Activated naive CD8-positive, alpha-beta T cell (primary cell): ENCODE data around the gene TPI1.
"Not testable (repeated sequence)": the region's sequence is repeated elsewhere in the genome, so short reads cannot be mapped to it uniquely, and the experiment has no call there.

ENCODE experiments used
- H3K27ac Mint-ChIP-seq: one replicate; pipeline ENCODE4 v1.8.0; 2021; ENCODE audit warnings: mixed read lengths
- H3K27me3 Mint-ChIP-seq: one replicate; pipeline ENCODE4 v1.8.0; 2021; ENCODE audit warnings: mixed read lengths
- H3K36me3 Mint-ChIP-seq: one replicate; pipeline ENCODE4 v1.8.0; 2021; ENCODE audit warnings: mixed read lengths
- H3K4me1 Mint-ChIP-seq: one replicate; pipeline ENCODE4 v1.8.0; 2021; ENCODE audit warnings: low read depth, mixed read lengths
- H3K4me3 Mint-ChIP-seq: one replicate; pipeline ENCODE4 v1.8.0; 2021; ENCODE audit warnings: mild to moderate bottlenecking, mixed read lengths
- H3K9me3 Mint-ChIP-seq: one replicate; pipeline ENCODE4 v1.8.0; 2021; ENCODE audit warnings: low read depth, mixed read lengths

Gene TPI1

GRCh38 chr12:6866920-6867412 lies 365 bp upstream of the TPI1 start:
- Mint-ChIP-seq H3K4me1 (peaks cover 48% of the 10 kb centered on the region), H3K27me3 (no peaks in the 10 kb centered on the region), H3K27ac (peak overlapping the region; percentile 77), H3K4me3 (peak overlapping the region; percentile 94), H3K9me3 (no peaks in the 10 kb centered on the region), H3K36me3 (peaks cover 3% of the 10 kb centered on the region)

- H3K9me3 Mint-ChIP-seq = no peaks in the 10 kb centered on the region
- peak overlapping the region; percentile 93 for H3K4me3 Mint-ChIP-seq
- peaks cover 3% of the 10 kb centered on the region for H3K36me3 Mint-ChIP-seq
- H3K27me3 Mint-ChIP-seq = no peaks in the 10 kb centered on the region
- peak overlapping the region; percentile 84 for H3K27ac Mint-ChIP-seq
- peaks cover 52% of the 10 kb centered on the region for H3K4me1 Mint-ChIP-seq
Observed at GRCh38 chr12:6868211-6869048, 1.1 kb downstream of the TPI1 start.

- Mint-ChIP-seq H3K4me1 (peaks cover 56% of the 10 kb centered on the region), H3K36me3 (peaks cover 3% of the 10 kb centered on the region), H3K9me3 (no peaks in the 10 kb centered on the region), H3K4me3 (peak overlapping the region; percentile 93), H3K27ac (peak overlapping the region; percentile 84), H3K27me3 (no peaks in the 10 kb centered on the region)
Observed at GRCh38 chr12:6869049-6870021, 2.0 kb downstream of the TPI1 start.

GRCh38 chr12:6870304-6870703 lies 3.0 kb downstream of the TPI1 start:
- Mint-ChIP-seq H3K4me3 (peak overlapping the region; percentile 89), H3K4me1 (peaks cover 58% of the 10 kb centered on the region), H3K27ac (peak overlapping the region; percentile 73)
- not testable (repeated sequence) for H3K9me3 Mint-ChIP-seq, H3K36me3 Mint-ChIP-seq, H3K27me3 Mint-ChIP-seq

- Mint-ChIP-seq H3K4me1 (peaks cover 53% of the 10 kb centered on the region), H3K27ac (peak overlapping the region; percentile 75), H3K4me3 (peak overlapping the region; percentile 89), H3K36me3 (peaks cover 5% of the 10 kb centered on the region), H3K9me3 (no peaks in the 10 kb centered on the region), H3K27me3 (no peaks in the 10 kb centered on the region)
Observed at GRCh38 chr12:6871052-6871957, 4.0 kb downstream of the TPI1 start.

GRCh38 chr12:6872073-6873048 lies 5.0 kb downstream of the TPI1 start:
- Mint-ChIP-seq H3K27me3 (no peaks in the 10 kb centered on the region), H3K27ac (peak overlapping the region; percentile 75), H3K9me3 (no peaks in the 10 kb centered on the region), H3K4me3 (peak overlapping the region; percentile 89), H3K4me1 (peaks cover 47% of the 10 kb centered on the region), H3K36me3 (peaks cover 8% of the 10 kb centered on the region)

- Mint-ChIP-seq H3K27ac (peak within 1 kb of the TSS; percentile 75), H3K27me3 (no peaks in the 10 kb centered on the region), H3K9me3 (no peaks in the 10 kb centered on the region), H3K4me1 (peaks cover 47% of the 10 kb centered on the region), H3K36me3 (peaks cover 8% of the 10 kb centered on the region), H3K4me3 (peak within 1 kb of the TSS; percentile 89)
Observed at GRCh38 chr12:6873094-6874014, 6.0 kb downstream of the TPI1 start, which contains the start of gene SPSB2. Gene SPSB2 (minus strand): TSS chr12:6873303. CDS start chr12:6872901, 402 bp downstream.

GRCh38 chr12:6874015-6874368 lies 6.7 kb downstream of the TPI1 start:
- H3K4me1 Mint-ChIP-seq = peaks cover 40% of the 10 kb centered on the region
- H3K36me3 Mint-ChIP-seq = not testable (repeated sequence)

GRCh38 chr12:6879824-6880223 lies 12.5 kb downstream of the TPI1 start:
- H3K27ac Mint-ChIP-seq, H3K4me1 Mint-ChIP-seq, H3K9me3 Mint-ChIP-seq: not testable (repeated sequence)

More at GRCh38 chr12:6874015-6874368, 6.7 kb downstream of the TPI1 start:
- Mint-ChIP-seq H3K4me3 (peak overlapping the region; percentile 83), H3K27ac (peak overlapping the region; percentile 75)
- not testable (repeated sequence) for H3K9me3 Mint-ChIP-seq, H3K27me3 Mint-ChIP-seq

GRCh38 chr12:6883252-6883651 lies 15.9 kb downstream of the TPI1 start:
- Mint-ChIP-seq H3K4me3 (no peak overlapping the region), H3K4me1 (no peaks in the 10 kb centered on the region), H3K27ac (no peak overlapping the region), H3K36me3 (peaks cover 2% of the 10 kb centered on the region), H3K9me3 (no peaks in the 10 kb centered on the region), H3K27me3 (no peaks in the 10 kb centered on the region)

More at GRCh38 chr12:6879824-6880223, 12.5 kb downstream of the TPI1 start:
- not testable (repeated sequence) for H3K27me3 Mint-ChIP-seq, H3K4me3 Mint-ChIP-seq, H3K36me3 Mint-ChIP-seq

- H3K27ac Mint-ChIP-seq = no peak overlapping the region
Observed at GRCh38 chr12:6883683-6884082, 16.4 kb downstream of the TPI1 start.

GRCh38 chr12:6884539-6884938 lies 17.2 kb downstream of the TPI1 start:
- Mint-ChIP-seq H3K27me3 (no peaks in the 10 kb centered on the region), H3K4me1 (no peaks in the 10 kb centered on the region), H3K27ac (no peak overlapping the region), H3K36me3 (peaks cover 2% of the 10 kb centered on the region), H3K9me3 (no peaks in the 10 kb centered on the region), H3K4me3 (no peak overlapping the region)

More at GRCh38 chr12:6883683-6884082, 16.4 kb downstream of the TPI1 start:
- no peaks in the 10 kb centered on the region for H3K27me3 Mint-ChIP-seq
- no peaks in the 10 kb centered on the region for H3K4me1 Mint-ChIP-seq
- no peaks in the 10 kb centered on the region for H3K9me3 Mint-ChIP-seq
- no peak overlapping the region for H3K4me3 Mint-ChIP-seq
- H3K36me3 Mint-ChIP-seq = peaks cover 2% of the 10 kb centered on the region
